H1 (cell line): ENCODE data around the gene PLEKHG1. TPM values are rescaled to one million over a fixed set of nuclear protein-coding genes. Genes with fewer than 3 reads are reported as not detected.

Source experiments
- CTCF ChIA-PET: fragments of 300-600 bp; sonication (Branson Sonifier 250); formaldehyde crosslinking; loops from one replicate; lab custom pipeline; 2021; ENCODE audit not compliant: partially characterized antibody; lab: Charles Lee
- POLR2A ChIA-PET: fragments of 300-600 bp; sonication (Branson Sonifier 250); formaldehyde crosslinking; loops from one replicate; lab custom pipeline; 2021; ENCODE audit warnings: inconsistent platforms; ENCODE audit not compliant: partially characterized antibody; lab: Charles Lee
- DNase-seq, 2 experiments: peaks; one replicate each; pipeline versions ENCODE4 v3.0.0 to v3.0.0-alpha.2; 2010 to 2022; ENCODE audit warnings: low spot score in 2 of 2, low read depth in 1 of 2, mixed read lengths in 1 of 2
- FAIRE-seq: peaks from 2 replicates; lab custom pipeline; 2011; peaks lifted over from hg19 to GRCh38; lab: Jason Lieb, UNC
- H2AFZ ChIP-seq: 2 replicates; pipeline ENCODE4 v1.8.1; 2012; ENCODE audit warnings: low read length, inconsistent platforms
- H2AK5ac ChIP-seq: 2 replicates; pipeline ENCODE4 v1.6.1; 2013; ENCODE audit warnings: low read depth, low read length
- H2BK120ac ChIP-seq: replicated peaks from 2 replicates; pipeline ENCODE3; 2013; ENCODE audit warnings: low read depth, low read length, inconsistent platforms
- H2BK12ac ChIP-seq: 2 replicates; pipeline ENCODE4 v1.6.1; 2013; ENCODE audit warnings: low read depth, low read length
- H2BK15ac ChIP-seq: 2 replicates; pipeline ENCODE4 v1.6.1; 2013; ENCODE audit warnings: low read length
- H2BK20ac ChIP-seq: 2 replicates; pipeline ENCODE4 v1.6.1; 2013; ENCODE audit warnings: low read length
- H2BK5ac ChIP-seq: 2 replicates; pipeline ENCODE4 v1.6.1; 2013; ENCODE audit warnings: low read depth, low read length
- H3K14ac ChIP-seq: 2 replicates; pipeline ENCODE4 v1.6.1; 2013; ENCODE audit warnings: inconsistent platforms; ENCODE audit not compliant: insufficient read length
- H3K18ac ChIP-seq: 2 replicates; pipeline ENCODE4 v1.6.1; 2013; ENCODE audit warnings: low read length; ENCODE audit errors: extremely low read depth
- H3K23ac ChIP-seq: 2 replicates; pipeline ENCODE4 v1.6.1; 2013; ENCODE audit warnings: inconsistent platforms; ENCODE audit not compliant: insufficient read length
- H3K23me2 ChIP-seq: 2 replicates; pipeline ENCODE4 v1.6.1; 2013; ENCODE audit warnings: low read depth, low read length
- H3K27ac ChIP-seq: 2 replicates; pipeline ENCODE4 v1.6.1; 2011; ENCODE audit warnings: low read depth, low read length, inconsistent platforms
- H3K27me3 ChIP-seq, 4 experiments: replicated peaks in 1 of 4; 1 replicate in 1 of 4; 2 replicates in 3 of 4; pipeline versions ENCODE4 v1.6.1 to v1.8.1; 2011 to 2013; ENCODE audit warnings: low read length in 3 of 4, mild to moderate bottlenecking in 3 of 4, inconsistent platforms in 2 of 4, mixed read lengths in 2 of 4, moderate library complexity in 1 of 4; ENCODE audit not compliant: control insufficient read depth in 3 of 4, insufficient read depth in 3 of 4; ENCODE audit errors: extremely low read depth in 1 of 4
- H3K36me3 ChIP-seq, 4 experiments: 2 replicates each; pipeline versions ENCODE4 v1.6.1 to v1.8.1; 2011 to 2013; ENCODE audit warnings: mild to moderate bottlenecking in 4 of 4, low read length in 3 of 4, moderate library complexity in 2 of 4, control low read depth in 1 of 4, inconsistent platforms in 1 of 4; ENCODE audit not compliant: insufficient read depth in 4 of 4, control insufficient read depth in 2 of 4
- H3K4ac ChIP-seq: replicated peaks from 2 replicates; pipeline ENCODE3; 2013; ENCODE audit warnings: low read length, low read depth, mixed read lengths, inconsistent platforms; ENCODE audit not compliant: insufficient read length
- H3K4me1 ChIP-seq, 4 experiments: replicated peaks in 1 of 4; 1 replicate in 1 of 4; 2 replicates in 3 of 4; pipeline versions ENCODE4 v1.6.1 to v1.8.1; 2011 to 2013; ENCODE audit warnings: low read length in 3 of 4, inconsistent platforms in 2 of 4, mixed read lengths in 1 of 4; ENCODE audit not compliant: insufficient read depth in 4 of 4, control insufficient read depth in 3 of 4
- H3K4me2 ChIP-seq, 2 experiments: 2 replicates each; pipeline versions ENCODE4 v1.6.1 to v1.8.1; 2011 to 2013; ENCODE audit warnings: low read depth in 2 of 2, low read length in 2 of 2, control low read depth in 1 of 2, inconsistent platforms in 1 of 2, mild to moderate bottlenecking in 1 of 2; ENCODE audit not compliant: insufficient read depth in 1 of 2
- H3K4me3 ChIP-seq, 4 experiments: fragments of 200-600, 300-600 bp in 1 of 4; sonication (generic), shearing (Covaris generic), sonication (Bioruptor Twin) in 1 of 4; 2 replicates each; pipeline versions ENCODE4 v1.5.1 to v1.8.1; 2011 to 2016; ENCODE audit warnings: low read length in 4 of 4, low read depth in 3 of 4, control low read depth in 2 of 4, inconsistent platforms in 2 of 4, mild to moderate bottlenecking in 2 of 4, mixed read lengths in 1 of 4, moderate library complexity in 1 of 4; ENCODE audit not compliant: insufficient read depth in 2 of 4; ENCODE audit errors: extremely low read depth in 1 of 4
- H3K56ac ChIP-seq: replicated peaks from 2 replicates; pipeline ENCODE3; 2013; ENCODE audit warnings: low read depth, mild to moderate bottlenecking, mixed read lengths, low read length, inconsistent platforms; ENCODE audit not compliant: insufficient read length
- H3K79me1 ChIP-seq: 2 replicates; pipeline ENCODE4 v1.6.1; 2013; ENCODE audit warnings: low read depth, low read length, control low read depth
- H3K79me2 ChIP-seq, 2 experiments: 2 replicates each; pipeline versions ENCODE4 v1.6.1 to v1.8.1; 2012 to 2013; ENCODE audit warnings: low read length in 2 of 2, mild to moderate bottlenecking in 2 of 2, inconsistent platforms in 1 of 2; ENCODE audit not compliant: insufficient read depth in 2 of 2, control insufficient read depth in 1 of 2
- H3K9ac ChIP-seq, 4 experiments: replicated peaks in 1 of 4; 1 replicate in 1 of 4; 2 replicates in 3 of 4; pipeline versions ENCODE4 v1.6.1 to v1.8.1; 2011 to 2013; ENCODE audit warnings: low read depth in 3 of 4, low read length in 3 of 4, control low read depth in 2 of 4, mild to moderate bottlenecking in 2 of 4, moderate library complexity in 2 of 4, inconsistent platforms in 1 of 4; ENCODE audit errors: extremely low read depth in 1 of 4
- H3K9me3 ChIP-seq, 2 experiments: 2 replicates each; pipeline versions ENCODE4 v1.6.1 to v1.8.1; 2012 to 2013; ENCODE audit warnings: mild to moderate bottlenecking in 2 of 2, moderate library complexity in 2 of 2, control low read depth in 1 of 2, inconsistent platforms in 1 of 2, low read depth in 1 of 2, low read length in 1 of 2, mixed read lengths in 1 of 2; ENCODE audit not compliant: insufficient read depth in 2 of 2
- H4K20me1 ChIP-seq, 2 experiments: replicated peaks in 1 of 2; 2 replicates each; pipeline versions ENCODE3 to v1.8.1; 2011 to 2013; ENCODE audit warnings: inconsistent platforms in 2 of 2, low read length in 2 of 2, mild to moderate bottlenecking in 1 of 2; ENCODE audit not compliant: insufficient read depth in 2 of 2, control insufficient read depth in 1 of 2
- H4K5ac ChIP-seq: 2 replicates; pipeline ENCODE4 v1.6.1; 2013; ENCODE audit warnings: low read length, low read depth, mixed read lengths, inconsistent platforms; ENCODE audit not compliant: insufficient read length
- H4K8ac ChIP-seq: 2 replicates; pipeline ENCODE4 v1.8.0; 2013; ENCODE audit warnings: mild to moderate bottlenecking, moderate library complexity, low read length, inconsistent platforms; ENCODE audit not compliant: insufficient read depth; ENCODE audit errors: extremely low read depth
- H4K91ac ChIP-seq: replicated peaks from 2 replicates; pipeline ENCODE3; 2013; ENCODE audit warnings: low read length, mixed read lengths, inconsistent platforms; ENCODE audit not compliant: insufficient read length
- GABPA ChIP-seq: IDR thresholded peaks from 2 replicates; pipeline ENCODE4 v1.6.1; 2011; ENCODE audit warnings: mild to moderate bottlenecking, low read length, moderate library complexity, borderline replicate concordance; ENCODE audit not compliant: insufficient read depth
- MAX ChIP-seq: IDR thresholded peaks from 2 replicates; pipeline ENCODE4 v1.6.1; 2012; ENCODE audit warnings: inconsistent platforms
- POU5F1 ChIP-seq: IDR thresholded peaks from 2 replicates; pipeline ENCODE4 v1.6.1; 2011; ENCODE audit warnings: low read depth, mild to moderate bottlenecking, low read length, moderate library complexity
- RXRA ChIP-seq: IDR thresholded peaks from 2 replicates; pipeline ENCODE4 v1.6.1; 2011; ENCODE audit warnings: low read depth, mild to moderate bottlenecking, low read length, moderate library complexity; ENCODE audit not compliant: insufficient read depth
- SIX5 ChIP-seq: IDR thresholded peaks from 2 replicates; pipeline ENCODE4 v1.6.1; 2011; ENCODE audit warnings: mild to moderate bottlenecking, low read depth, low read length
- TAF7 ChIP-seq: optimal IDR thresholded peaks from 2 replicates; pipeline ENCODE3; 2011; ENCODE audit warnings: low read depth, mild to moderate bottlenecking, inconsistent platforms, low read length, moderate library complexity, borderline replicate concordance
- WGBS, 2 experiments: shearing (Covaris generic) in 1 of 2; methylation state at CpG; one replicate each; pipeline versions ENCODE4 v1.1.6 to v1.1.7; 2013 to 2015; ENCODE audit warnings: low lambda C conversion rate in 2 of 2, mixed read lengths in 2 of 2, inconsistent platforms in 1 of 2, low coverage in 1 of 2, missing lambda C conversion rate in 1 of 2; ENCODE audit not compliant: insufficient replicate concordance in 2 of 2, insufficient coverage in 1 of 2, insufficient read length in 1 of 2; ENCODE audit errors: extremely low coverage in 1 of 2, missing lambda C conversion rate in 1 of 2; 5-methylcytosine and 5-hydroxymethylcytosine counted together
- polyA plus RNA-seq, 7 experiments: library from polyadenylated mRNA; depleted of rRNA in 3 of 7; stranded (reverse) in 5 of 7; unstranded in 2 of 7; fragments of >200 nt in 5 of 7; fragments of 200-250 nt in 2 of 7; gene quantifications; 1 replicate in 5 of 7; 2 replicates in 1 of 7; 4 replicates in 1 of 7; pipeline versions ENCODE4 v1.2.1 to v1.2.3, GENCODE V29; 2011 to 2013; ENCODE audit warnings: missing spikeins in 2 of 7, mixed read lengths in 2 of 7
- total RNA-seq: library from RNA; stranded (reverse); fragmentation: NEBNext Ultra II Directional; extraction: Animal tissue kit (Norgen Biotek cat#: 25700); gene quantifications from 2 replicates; pipeline ENCODE4 v1.2.1, GENCODE V29; 2021

PLEKHG1 gene
- total and polyA plus RNA-seq, 2 of the 8 experiments (the other 6 are each of a cell fraction or from before 2014, with no cell fraction given): 0.94 to 2.2 TPM

GRCh38 chr6:150596439-150596838, 3.2 kb upstream of the PLEKHG1 start:
- Histone ChIP-seq H3K9ac (no peak overlapping the region), H2AK5ac (no peak overlapping the region), H3K4me2 (no peak overlapping the region), H4K20me1 (no peaks in the 10 kb centered on the region), H3K23me2 (peaks cover 5% of the 10 kb centered on the region), H3K23ac (no peak overlapping the region), H3K14ac (no peak overlapping the region), H4K5ac (no peak overlapping the region), H3K79me1 (no peaks in the 10 kb centered on the region), H4K91ac (no peak overlapping the region), H3K4ac (no peak overlapping the region), H2AFZ (no peak overlapping the region), H3K9me3 (no peaks in the 10 kb centered on the region), H4K8ac (no peak overlapping the region), H2BK20ac (no peak overlapping the region), H3K4me1 (no peaks in the 10 kb centered on the region; a peak in 1 of 7 replicates), H2BK12ac (no peak overlapping the region), H3K36me3 (no peaks in the 10 kb centered on the region), H2BK15ac (no peak overlapping the region), H3K4me3 (no peak overlapping the region), H3K27me3 (peaks cover 11 to 29% (median 17%) of the 10 kb centered on the region in 4 experiments), H3K27ac (no peak overlapping the region), H2BK5ac (no peak overlapping the region), H2BK120ac (no peak overlapping the region), H3K79me2 (no peaks in the 10 kb centered on the region), H3K56ac (no peak overlapping the region), H3K18ac (no peak overlapping the region)
- WGBS, 2 experiments: 87% methylated on average over 7 of the region's 7 CpGs; no CpG with 5 or more reads in 1 of the 2 experiments
- DNase-seq (no peak), FAIRE-seq (no peak)
- ChIA-PET CTCF (interaction anchor here (0.9 to 1.6 kb wide), 2 partner anchors 52 to 170 kb away, joined by 3 read pairs; no protein-coding TSS in a partner anchor), POLR2A (no interaction called here)
- no peak for TF ChIP-seq MAX
- no peak for TF ChIP-seq POU5F1
- TF ChIP-seq SIX5: no peak
- TF ChIP-seq TAF7: no peak
- TF ChIP-seq RXRA: no peak
- no peak for TF ChIP-seq GABPA
